OCI-LY1 (cell line): ENCODE measurements around the gene ASTN1.

ENCODE experiments used
- H2AFZ ChIP-seq: fragments of 200-600 bp; sonication (generic), shearing (Covaris generic); 2 replicates; pipeline ENCODE4 v1.6.0; 2014; ENCODE audit warnings: antibody characterized with exemption, mild to moderate bottlenecking, low read length
- H3F3A ChIP-seq: fragments of 200-600 bp; sonication (generic), shearing (Covaris generic); 2 replicates; pipeline ENCODE4 v1.6.0; 2014; ENCODE audit warnings: mild to moderate bottlenecking, antibody characterized with exemption, low read length, moderate library complexity; ENCODE audit not compliant: insufficient read depth
- H3K27ac ChIP-seq: fragments of 200-600 bp; sonication (generic); 2 replicates; pipeline ENCODE4 v1.5.1; 2014; ENCODE audit warnings: low read length, mixed run types, mild to moderate bottlenecking, low read depth; ENCODE audit not compliant: poor library complexity, severe bottlenecking
- H3K27me3 ChIP-seq: fragments of 200-600 bp; sonication (generic); 2 replicates; pipeline ENCODE4 v1.6.0; 2014; ENCODE audit warnings: antibody characterized with exemption, mild to moderate bottlenecking, low read length, moderate library complexity; ENCODE audit not compliant: insufficient read depth
- H3K36me3 ChIP-seq: fragments of 200-600 bp; sonication (generic); 2 replicates; pipeline ENCODE4 v1.6.1; 2014; ENCODE audit warnings: mild to moderate bottlenecking, antibody characterized with exemption, low read length, moderate library complexity, mixed read lengths; ENCODE audit not compliant: insufficient read depth
- H3K4me1 ChIP-seq: fragments of 200-600 bp; sonication (generic); 2 replicates; pipeline ENCODE4 v1.5.1; 2014; ENCODE audit warnings: mild to moderate bottlenecking, low read length, moderate library complexity; ENCODE audit not compliant: insufficient read depth, severe bottlenecking
- H3K4me2 ChIP-seq: fragments of 200-600 bp; sonication (generic), shearing (Covaris generic); 2 replicates; pipeline ENCODE4 v1.6.1; 2014; ENCODE audit warnings: low read length
- H3K4me3 ChIP-seq: fragments of 200-600 bp; sonication (generic); 2 replicates; pipeline ENCODE4 v1.5.1; 2014; ENCODE audit warnings: low read length, low read depth, mild to moderate bottlenecking, mixed read lengths; ENCODE audit not compliant: poor library complexity, severe bottlenecking
- H3K79me2 ChIP-seq: fragments of 200-600 bp; shearing (Covaris generic); 2 replicates; pipeline ENCODE4 v1.6.1; 2016; ENCODE audit warnings: mixed run types, low read length, mixed read lengths; ENCODE audit not compliant: insufficient read depth
- H3K9ac ChIP-seq: fragments of 200-600 bp; sonication (generic), shearing (Covaris generic); 2 replicates; pipeline ENCODE4 v1.6.1; 2014; ENCODE audit warnings: mild to moderate bottlenecking, low read length, mixed read lengths
- H3K9me2 ChIP-seq: fragments of 200-600 bp; sonication (generic), shearing (Covaris generic); 2 replicates; pipeline ENCODE4 v1.6.1; 2014; ENCODE audit warnings: low read depth, mild to moderate bottlenecking, low read length, mixed read lengths
- H3K9me3 ChIP-seq: fragments of 200-600 bp; shearing (Covaris generic); 2 replicates; pipeline ENCODE4 v1.6.1; 2014; ENCODE audit warnings: low read length, mixed read lengths
- H4K20me1 ChIP-seq: fragments of 200-600 bp; sonication (generic), shearing (Covaris generic); 2 replicates; pipeline ENCODE4 v1.6.0; 2016; ENCODE audit warnings: mild to moderate bottlenecking, low read length; ENCODE audit not compliant: insufficient read depth
- CTCF ChIP-seq: fragments of 200-600 bp; sonication (generic), shearing (Covaris generic); IDR thresholded peaks from 2 replicates; pipeline ENCODE4 v1.5.1; 2017; ENCODE audit warnings: mild to moderate bottlenecking, antibody characterized with exemption, low read length, moderate library complexity, mixed read lengths
- EZH2 ChIP-seq: fragments of 200-600 bp; sonication (generic), shearing (Covaris generic); IDR thresholded peaks from 2 replicates; pipeline ENCODE4 v1.8.0; 2017; ENCODE audit warnings: borderline replicate concordance, mixed run types, mild to moderate bottlenecking, antibody characterized with exemption, low read length, moderate library complexity, mixed read lengths

The ASTN1 gene

GRCh38 chr1:176996456-176997090 is 167.9 kb downstream of the ASTN1 start:
- no peak overlapping the region for H3K4me2 ChIP-seq
- H3K9ac ChIP-seq, result no peak overlapping the region
- no peaks in the 10 kb centered on the region for H4K20me1 ChIP-seq
- no peaks in the 10 kb centered on the region for H3K4me1 ChIP-seq
- no peaks in the 10 kb centered on the region for H3K79me2 ChIP-seq
- no peaks in the 10 kb centered on the region for H3K27me3 ChIP-seq
- no peaks in the 10 kb centered on the region for H3F3A ChIP-seq
- TF ChIP-seq CTCF (no peak), EZH2 (no peak)
- H3K9me2 ChIP-seq, result no peaks in the 10 kb centered on the region
- no peaks in the 10 kb centered on the region for H3K9me3 ChIP-seq
- no peak overlapping the region for H3K27ac ChIP-seq
- H3K36me3 ChIP-seq, result no peaks in the 10 kb centered on the region
- no peak overlapping the region for H3K4me3 ChIP-seq
- H2AFZ ChIP-seq, result no peak overlapping the region

GRCh38 chr1:176994931-176995596 is 169.4 kb downstream of the ASTN1 start:
- H3K9me2 ChIP-seq, result no peaks in the 10 kb centered on the region
- H4K20me1 ChIP-seq, result no peaks in the 10 kb centered on the region
- no peaks in the 10 kb centered on the region for H3K36me3 ChIP-seq
- no peaks in the 10 kb centered on the region for H3K79me2 ChIP-seq
- no peak overlapping the region for H3K4me2 ChIP-seq
- no peaks in the 10 kb centered on the region for H3K9me3 ChIP-seq
- no peaks in the 10 kb centered on the region for H3F3A ChIP-seq
- no peak overlapping the region for H2AFZ ChIP-seq
- H3K27ac ChIP-seq, result no peak overlapping the region
- H3K27me3 ChIP-seq, result no peaks in the 10 kb centered on the region
- H3K4me1 ChIP-seq, result no peaks in the 10 kb centered on the region
- H3K9ac ChIP-seq, result no peak overlapping the region
- no peak overlapping the region for H3K4me3 ChIP-seq
- TF ChIP-seq EZH2 (no peak), CTCF (no peak)

GRCh38 chr1:176993587-176993986 is 170.9 kb downstream of the ASTN1 start:
- no peaks in the 10 kb centered on the region for H3K27me3 ChIP-seq
- H3K79me2 ChIP-seq, result no peaks in the 10 kb centered on the region
- H4K20me1 ChIP-seq, result no peaks in the 10 kb centered on the region
- no peak overlapping the region for H3K4me3 ChIP-seq
- no peaks in the 10 kb centered on the region for H3F3A ChIP-seq
- TF ChIP-seq CTCF (no peak), EZH2 (no peak)
- H3K9me2 ChIP-seq, result no peaks in the 10 kb centered on the region
- H3K4me2 ChIP-seq, result no peak overlapping the region
- H2AFZ ChIP-seq, result no peak overlapping the region
- H3K9me3 ChIP-seq, result no peaks in the 10 kb centered on the region
- no peaks in the 10 kb centered on the region for H3K36me3 ChIP-seq
- H3K4me1 ChIP-seq, result no peaks in the 10 kb centered on the region
- H3K9ac ChIP-seq, result no peak overlapping the region
- no peak overlapping the region for H3K27ac ChIP-seq
